GM18508 (cell line): ENCODE results near the gene ID4.
"Not testable (repeated sequence)": the region's sequence is repeated elsewhere in the genome, so short reads cannot be mapped to it uniquely, and the experiment has no call there.

Experiments used
- ATAC-seq: cut with Tn5 transposase; IDR thresholded peaks from one replicate; pipeline ENCODE4 v1.9.1; 2021; ENCODE audit warnings: moderate number of reproducible peaks; ENCODE audit not compliant: insufficient read depth, unreplicated experiment

The ID4 gene

DNA sequence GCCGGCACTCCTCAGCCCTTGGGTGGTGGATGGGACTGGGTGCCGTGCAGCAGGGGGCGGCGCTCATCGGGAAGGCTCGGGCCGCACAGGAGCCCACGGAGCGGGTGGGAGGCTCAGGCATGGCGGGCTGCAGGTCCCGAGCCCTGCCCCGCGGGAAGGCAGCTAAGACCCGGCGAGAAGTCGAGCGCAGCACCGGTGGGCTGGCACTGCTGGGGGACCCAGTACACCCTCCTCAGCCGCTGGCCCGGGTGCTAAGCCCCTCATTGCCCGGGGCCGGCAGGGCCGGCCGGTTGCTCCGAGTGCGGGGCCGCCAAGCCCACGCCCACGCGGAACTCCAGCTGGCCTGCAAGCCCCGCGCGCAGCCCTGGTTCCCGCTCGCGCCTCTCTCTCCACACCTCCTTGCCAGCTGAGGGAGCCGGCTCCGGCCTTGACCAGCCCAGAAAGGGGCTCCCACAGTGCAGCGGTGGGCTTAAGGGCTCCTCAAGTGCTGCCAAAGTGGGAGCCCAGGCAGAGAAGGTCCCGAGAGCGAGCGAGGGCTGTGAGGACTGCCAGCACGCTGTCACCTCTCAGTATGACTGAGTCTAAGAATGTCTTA lies 17.3 kb downstream of the ID4 start:
- not testable (repeated sequence) for ATAC-seq

DNA sequence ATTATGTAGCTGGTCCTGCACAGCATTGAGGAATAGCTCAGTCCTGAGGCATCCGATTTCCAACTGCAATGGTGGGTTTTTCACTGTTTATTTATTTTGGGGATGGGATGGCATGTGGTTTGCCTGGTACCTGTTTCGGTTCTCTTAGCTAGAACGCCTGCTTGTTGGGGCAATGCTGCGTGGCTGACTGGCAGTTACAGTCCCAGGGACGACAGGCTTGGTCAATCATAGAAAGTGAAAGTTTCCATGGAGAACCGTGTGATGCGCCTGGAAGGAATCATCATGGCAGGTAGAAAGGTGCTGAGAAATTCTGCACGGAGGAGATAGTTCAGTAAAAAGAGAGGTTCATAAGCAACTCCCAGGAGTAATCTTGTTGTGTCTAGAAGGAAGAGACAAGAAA lies 18.4 kb downstream of the ID4 start:
- ATAC-seq, result no peak

DNA sequence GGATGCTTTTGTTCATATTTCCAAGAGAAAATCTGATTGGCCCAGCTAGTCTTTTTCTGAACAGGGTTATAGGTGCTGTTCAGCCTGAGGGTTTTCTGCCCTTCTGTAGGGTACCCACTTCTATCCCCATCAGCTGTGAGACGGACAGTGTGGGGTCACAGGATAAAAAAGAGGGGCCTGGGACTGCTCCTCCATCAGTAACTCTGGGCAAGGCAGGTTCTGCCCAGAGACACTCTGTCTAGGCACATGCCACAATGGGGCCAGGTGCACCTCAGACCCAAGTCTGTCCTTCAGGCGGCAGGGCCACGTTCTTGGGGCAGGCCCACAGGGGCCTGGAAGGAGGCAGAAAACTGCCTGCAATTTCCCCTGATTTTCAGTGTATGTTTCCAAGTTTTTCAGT lies 20.0 kb downstream of the ID4 start:
- no peak for ATAC-seq

GRCh38 chr6:19857703-19858102 lies 20.5 kb downstream of the ID4 start:
- ATAC-seq, result no peak

- no peak for ATAC-seq
Observed at GRCh38 chr6:19860235-19860877, 23.2 kb downstream of the ID4 start.

DNA sequence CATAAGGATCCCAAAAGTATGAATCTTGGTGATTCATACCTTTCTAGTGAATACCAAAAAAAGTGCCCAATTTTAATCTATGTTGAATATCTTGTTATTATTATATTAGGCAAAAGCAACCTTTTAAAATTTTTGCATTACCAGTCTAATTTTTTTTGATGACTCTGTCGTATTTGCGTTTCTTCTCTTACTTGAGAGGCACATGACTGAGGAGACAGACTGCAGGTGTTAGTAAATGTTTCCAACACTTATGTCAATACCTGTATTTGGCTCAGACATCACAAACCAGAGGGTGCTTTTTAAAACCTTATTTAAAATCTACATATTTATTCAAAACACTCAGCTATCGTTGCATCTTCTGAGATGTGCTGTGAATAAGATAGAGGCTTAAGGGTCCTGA lies 27.1 kb downstream of the ID4 start:
- ATAC-seq, result no peak

GRCh38 chr6:19865178-19865577 lies 28.0 kb downstream of the ID4 start:
- no peak for ATAC-seq

GRCh38 chr6:19866173-19866984 lies 29.2 kb downstream of the ID4 start:
- ATAC-seq, result no peak

DNA sequence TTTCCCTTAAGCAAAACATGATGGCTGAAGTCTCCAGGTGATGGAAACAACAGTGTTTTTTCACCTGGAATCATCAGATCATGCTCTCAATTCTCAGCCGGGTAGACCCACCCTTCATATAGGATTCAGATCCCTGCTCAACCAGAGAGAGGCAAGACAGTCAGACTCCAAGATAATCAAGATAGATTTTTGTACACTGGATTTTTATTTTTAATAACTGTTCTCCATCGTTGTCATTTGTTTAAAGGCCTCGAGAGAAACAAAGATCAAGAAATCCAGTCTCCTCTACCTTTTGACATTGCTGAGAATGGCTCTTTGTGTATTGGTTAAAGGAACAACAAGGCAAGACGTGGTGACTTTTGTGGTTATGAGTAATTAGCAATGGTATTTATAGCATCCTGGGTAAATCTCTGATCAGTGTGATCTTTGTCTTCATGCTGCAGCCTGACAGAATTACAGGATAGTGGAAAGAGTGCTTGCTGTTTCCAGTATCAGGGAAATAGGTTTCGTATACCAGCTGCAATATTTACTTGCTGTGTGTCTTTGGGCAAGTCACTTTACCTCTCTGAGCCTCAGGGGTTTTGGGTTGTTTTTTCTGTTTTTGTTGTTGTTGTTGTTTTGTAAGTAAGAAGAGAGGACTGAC lies 29.9 kb downstream of the ID4 start:
- no peak for ATAC-seq

GRCh38 chr6:19869464-19869863 lies 32.3 kb downstream of the ID4 start:
- ATAC-seq, result no peak

GRCh38 chr6:19870322-19870721 lies 33.2 kb downstream of the ID4 start:
- ATAC-seq, result no peak

DNA sequence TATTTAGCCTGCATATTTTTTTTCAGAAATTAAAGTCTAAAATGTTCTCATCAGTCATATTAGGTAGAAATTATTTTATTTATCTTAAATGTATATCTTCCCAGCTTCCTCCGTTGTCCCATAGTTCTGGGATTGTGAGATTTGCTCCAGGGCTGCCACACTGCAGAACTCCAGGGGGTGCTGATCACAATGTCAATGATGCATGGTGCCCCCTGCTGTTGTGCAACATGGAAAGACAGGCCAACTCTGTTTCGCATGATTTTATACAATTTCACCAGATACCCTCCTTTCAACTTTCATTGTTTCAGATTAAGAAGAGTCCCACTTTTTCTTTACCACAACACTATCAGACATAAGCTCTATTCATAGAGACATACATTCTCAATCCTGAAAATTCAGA lies 35.9 kb downstream of the ID4 start:
- no peak for ATAC-seq

- ATAC-seq, result no peak
Observed at GRCh38 chr6:19876672-19877071, 39.5 kb downstream of the ID4 start.

GRCh38 chr6:19879663-19880062 lies 42.5 kb downstream of the ID4 start:
- no peak for ATAC-seq

DNA sequence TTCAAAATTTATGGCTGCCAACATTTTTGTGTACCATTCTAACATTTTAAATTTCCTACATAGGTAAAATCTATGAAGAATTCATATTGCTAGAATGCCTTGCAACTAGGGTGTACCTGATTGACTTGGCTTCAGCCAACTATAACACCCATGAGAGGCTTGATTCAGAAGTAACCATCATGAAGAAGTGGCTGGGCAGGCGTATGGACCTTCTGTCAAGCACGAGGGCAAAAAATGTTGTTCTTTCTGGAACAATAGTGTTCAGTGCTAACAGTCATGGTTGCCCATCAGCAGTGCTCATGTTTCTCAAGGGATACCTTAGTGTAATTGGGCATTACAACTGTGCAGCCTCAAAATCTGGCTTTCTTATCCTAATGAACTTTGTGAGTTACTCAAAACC lies 42.9 kb downstream of the ID4 start:
- no peak for ATAC-seq

DNA sequence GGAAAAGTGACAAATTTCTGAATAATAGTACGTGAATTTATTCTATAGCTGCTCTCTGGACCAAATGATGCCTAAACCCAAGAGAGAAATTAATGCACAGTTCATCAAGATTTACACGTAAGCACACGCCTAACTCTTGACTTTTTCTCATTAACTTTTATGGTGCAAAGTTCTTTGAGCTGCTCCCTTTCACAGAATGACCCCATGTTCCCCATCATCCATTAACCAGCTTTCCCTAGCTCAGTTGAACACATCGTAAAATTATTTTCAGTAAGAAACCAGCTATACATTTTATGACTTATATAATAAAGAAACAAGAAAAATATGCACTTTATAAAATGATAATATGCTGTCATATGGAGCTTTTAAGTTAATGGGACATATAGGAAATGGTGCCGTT lies 54.3 kb downstream of the ID4 start:
- no peak for ATAC-seq
